Thymus (tissue), 11 donors: ENCODE data around the gene CREB5. TPM values are rescaled to one million over a fixed set of nuclear protein-coding genes. Genes with fewer than 3 reads are reported as not detected.

Experiments used
- DNase-seq, 9 donors: peaks; one replicate each; pipeline ENCODE4 v3.0.0-alpha.2; 2013; ENCODE audit warnings: low spot score in 9 of 9, low read depth in 6 of 9, missing footprints in 1 of 9
- H3K27ac ChIP-seq, 2 donors: one replicate each; pipeline ENCODE4 v1.5.1; 2013; ENCODE audit warnings: control low read depth in 1 of 2, low read depth in 1 of 2, low read length in 1 of 2, mild to moderate bottlenecking in 1 of 2, moderate library complexity in 1 of 2
- H3K27me3 ChIP-seq, 2 donors: one replicate each; pipeline ENCODE4 v1.5.1; 2013; ENCODE audit warnings: low read length in 1 of 2; ENCODE audit not compliant: control insufficient read depth in 2 of 2, insufficient read depth in 1 of 2
- H3K36me3 ChIP-seq, 2 donors: one replicate each; pipeline ENCODE4 v1.5.1; 2013; ENCODE audit warnings: low read length in 1 of 2, mild to moderate bottlenecking in 1 of 2, moderate library complexity in 1 of 2; ENCODE audit not compliant: control insufficient read depth in 2 of 2, insufficient read depth in 2 of 2
- H3K4me1 ChIP-seq, 2 donors: one replicate each; pipeline ENCODE4 v1.5.1; 2013; ENCODE audit warnings: low read length in 2 of 2; ENCODE audit not compliant: control insufficient read depth in 2 of 2, insufficient read depth in 2 of 2
- H3K4me3 ChIP-seq, 2 donors: one replicate each; pipeline ENCODE4 v1.5.1; 2013; ENCODE audit warnings: low read length in 2 of 2, control low read depth in 1 of 2, mild to moderate bottlenecking in 1 of 2
- H3K9me3 ChIP-seq, 2 donors: one replicate each; pipeline ENCODE4 v1.5.1; 2013; ENCODE audit warnings: low read length in 1 of 2, mild to moderate bottlenecking in 1 of 2; ENCODE audit not compliant: control insufficient read depth in 2 of 2, insufficient read depth in 1 of 2
- WGBS: extraction: QIAGEN DNeasy Blood & Tissue Kit; methylation state at CpG from one replicate; pipeline ENCODE4 v1.1.7; 2013; 5-methylcytosine and 5-hydroxymethylcytosine counted together
- polyA plus RNA-seq: library from polyadenylated mRNA; stranded (reverse); fragments of 200-250 nt; gene quantifications from one replicate; pipeline ENCODE4 v1.2.3, GENCODE V29; 2013
- total RNA-seq: library from RNA; stranded (reverse); fragments of 120-200 nt; gene quantifications from one replicate; pipeline ENCODE4 v1.2.4, GENCODE V29; 2013
- donor health status: healthy.

Gene CREB5
- total and polyA plus RNA-seq, 2 donors, result 1.1 to 5.4 TPM

DNA sequence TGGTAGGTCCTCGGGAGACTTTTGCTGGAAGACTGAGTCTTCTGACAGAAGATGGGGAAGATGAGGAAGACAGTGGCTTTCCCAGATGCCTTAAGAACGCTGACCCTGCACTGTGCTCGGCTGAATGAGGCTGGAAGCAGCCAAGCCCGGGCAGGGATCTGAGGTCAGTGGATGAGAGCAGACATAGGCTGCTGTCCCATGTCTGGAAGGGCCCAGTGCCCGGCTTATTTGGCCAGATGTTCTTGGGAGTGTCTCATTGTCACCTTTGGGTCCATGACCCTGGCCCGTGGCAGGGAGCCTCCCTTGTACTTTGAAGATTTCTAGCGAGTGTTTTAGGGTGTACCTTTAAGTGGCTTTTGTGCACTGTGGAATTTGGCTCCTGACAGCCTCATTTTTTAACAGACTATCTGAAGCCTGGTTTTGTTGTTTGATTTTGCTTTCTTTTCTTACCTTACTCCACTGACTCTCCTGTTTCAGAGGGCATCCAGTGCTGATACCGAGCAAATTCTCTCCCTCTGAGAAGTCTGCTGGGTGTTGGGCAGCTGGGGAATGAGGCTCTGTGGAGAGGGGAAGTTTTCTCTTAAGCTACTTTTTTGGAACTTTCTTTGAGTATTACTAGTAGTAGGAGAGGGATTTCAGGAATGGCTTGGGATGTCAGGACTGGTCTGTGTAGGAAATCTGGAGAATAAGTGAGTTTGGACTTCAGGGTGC is 61.4 kb downstream of the CREB5 start:
- H3K27ac ChIP-seq, result no peak overlapping the region

GRCh38 chr7:28474282-28474638 is 61.9 kb downstream of the CREB5 start:
- Histone ChIP-seq H3K27ac (no peak overlapping the region), H3K27me3 (no peaks in the 10 kb centered on the region), H3K4me1 (no peaks in the 10 kb centered on the region), H3K9me3 (no peaks in the 10 kb centered on the region), H3K4me3 (no peak overlapping the region), H3K36me3 (no peaks in the 10 kb centered on the region)
- WGBS, result 94% methylated on average over 8 of the region's 8 CpGs
- no peak for DNase-seq

More for the DNA sequence above, 61.4 kb downstream of the CREB5 start:
- no peak overlapping the region for H3K4me3 ChIP-seq
- no peaks in the 10 kb centered on the region for H3K36me3 ChIP-seq
- no peaks in the 10 kb centered on the region for H3K9me3 ChIP-seq
- no peak for DNase-seq
- 86% methylated on average over 8 of the region's 8 CpGs for WGBS
- no peaks in the 10 kb centered on the region for H3K27me3 ChIP-seq
- no peaks in the 10 kb centered on the region for H3K4me1 ChIP-seq

DNA sequence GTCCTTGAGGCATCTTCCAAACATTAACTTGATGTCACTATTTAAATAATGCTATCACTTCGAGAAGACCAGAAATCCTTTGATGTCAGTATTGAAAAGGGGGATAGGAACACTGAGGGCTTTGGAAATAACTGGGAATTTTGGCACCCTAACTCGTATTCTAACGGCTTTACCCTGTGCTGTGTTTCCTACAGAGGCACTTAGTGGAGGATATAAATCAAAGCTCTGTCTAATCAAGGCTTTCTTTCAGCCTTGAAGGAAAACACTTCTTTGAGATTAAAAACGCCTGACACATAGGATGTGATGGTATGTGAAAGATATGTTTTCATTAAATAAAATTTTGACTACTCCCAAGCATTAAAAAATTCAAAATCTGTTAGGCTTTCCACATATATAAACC is 62.3 kb downstream of the CREB5 start:
- Histone ChIP-seq H3K9me3 (no peaks in the 10 kb centered on the region), H3K36me3 (no peaks in the 10 kb centered on the region), H3K4me1 (no peaks in the 10 kb centered on the region), H3K27me3 (no peaks in the 10 kb centered on the region), H3K27ac (no peak overlapping the region), H3K4me3 (no peak overlapping the region)
- no peak for DNase-seq
- WGBS, result 82% methylated on average over 4 of the region's 4 CpGs

DNA sequence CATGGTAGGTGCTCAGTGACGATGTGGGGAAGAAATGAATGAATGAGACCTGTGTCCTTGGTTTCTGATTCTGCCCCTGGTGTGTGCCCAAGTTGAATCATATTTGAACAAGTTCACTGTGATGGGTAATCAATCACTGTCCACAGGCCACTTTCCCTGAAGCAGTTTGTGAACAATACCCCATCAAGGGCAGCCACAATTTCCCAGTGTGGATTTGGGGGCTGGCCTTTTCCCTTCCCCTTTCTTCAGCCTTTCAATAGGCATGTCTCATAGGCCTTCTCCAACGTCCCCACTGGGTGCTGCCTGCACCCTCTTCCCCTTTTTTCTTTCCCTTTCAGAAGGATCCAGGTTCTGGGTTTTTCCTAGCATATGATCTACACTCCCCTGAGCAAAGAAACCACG is 64.7 kb downstream of the CREB5 start:
- H3K36me3 ChIP-seq, result no peaks in the 10 kb centered on the region
- H3K27ac ChIP-seq, result no peak overlapping the region
- H3K27me3 ChIP-seq, result no peaks in the 10 kb centered on the region
- H3K4me3 ChIP-seq, result no peak overlapping the region
- peaks cover 0 to 7% of the 10 kb centered on the region in 2 donors for H3K4me1 ChIP-seq
- 86% methylated on average over 3 of the region's 3 CpGs for WGBS
- DNase-seq, result no peak
- no peaks in the 10 kb centered on the region for H3K9me3 ChIP-seq

GRCh38 chr7:28478656-28479055 is 66.3 kb downstream of the CREB5 start:
- no peak for DNase-seq
- Histone ChIP-seq H3K36me3 (no peaks in the 10 kb centered on the region), H3K4me1 (peaks cover 0 to 7% of the 10 kb centered on the region in 2 donors), H3K9me3 (no peaks in the 10 kb centered on the region), H3K4me3 (no peak overlapping the region), H3K27me3 (no peaks in the 10 kb centered on the region), H3K27ac (no peak overlapping the region)
- WGBS, result 90% methylated on average over 1 of the region's 1 CpG

- WGBS, result 93% methylated on average over 6 of the region's 6 CpGs
- Histone ChIP-seq H3K27ac (no peak overlapping the region), H3K36me3 (no peaks in the 10 kb centered on the region)
Observed at GRCh38 chr7:28479507-28479947, 67.2 kb downstream of the CREB5 start.

DNA sequence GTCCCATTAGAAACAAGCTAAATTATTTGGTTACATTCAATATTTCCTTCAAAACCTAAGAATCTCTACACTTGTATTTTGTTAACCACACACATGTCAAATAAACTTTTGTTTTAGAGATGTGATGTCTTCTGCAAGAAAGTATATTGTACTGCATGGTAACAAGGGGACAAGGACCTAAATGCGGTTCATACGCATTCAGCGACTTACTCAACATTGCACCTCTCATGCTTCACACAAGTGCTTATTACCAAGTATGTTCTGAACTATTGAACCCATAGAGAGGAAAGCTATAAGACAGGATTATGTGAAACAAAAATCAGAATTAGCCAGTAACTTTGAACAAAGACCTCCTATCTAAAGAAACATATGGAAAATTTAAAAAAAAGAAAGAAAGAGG is 68.3 kb downstream of the CREB5 start:
- H3K9me3 ChIP-seq, result no peaks in the 10 kb centered on the region
- H3K27ac ChIP-seq, result no peak overlapping the region
- DNase-seq, result no peak
- H3K36me3 ChIP-seq, result no peaks in the 10 kb centered on the region
- H3K4me3 ChIP-seq, result no peak overlapping the region
- no peaks in the 10 kb centered on the region for H3K27me3 ChIP-seq
- WGBS, result over 99% methylated on average over 3 of the region's 3 CpGs
- H3K4me1 ChIP-seq, result peaks cover 0 to 7% of the 10 kb centered on the region in 2 donors

More at GRCh38 chr7:28479507-28479947, 67.2 kb downstream of the CREB5 start:
- H3K4me3 ChIP-seq, result no peak overlapping the region
- H3K9me3 ChIP-seq, result no peaks in the 10 kb centered on the region
- peaks cover 0 to 7% of the 10 kb centered on the region in 2 donors for H3K4me1 ChIP-seq
- H3K27me3 ChIP-seq, result no peaks in the 10 kb centered on the region
- no peak for DNase-seq

- H3K9me3 ChIP-seq, result no peaks in the 10 kb centered on the region
- no peaks in the 10 kb centered on the region for H3K27me3 ChIP-seq
- H3K4me3 ChIP-seq, result no peak overlapping the region
- H3K4me1 ChIP-seq, result peaks cover 0 to 7% of the 10 kb centered on the region in 2 donors
- DNase-seq, result peak in 4 of 9 donors; percentile 3 to 28 (median 4)
- H3K36me3 ChIP-seq, result no peaks in the 10 kb centered on the region
- WGBS, result 50% methylated on average over 9 of the region's 9 CpGs
- no peak overlapping the region for H3K27ac ChIP-seq
Observed at GRCh38 chr7:28481091-28481926, 69.0 kb downstream of the CREB5 start.

GRCh38 chr7:28483112-28483511 is 70.8 kb downstream of the CREB5 start:
- H3K36me3 ChIP-seq, result no peaks in the 10 kb centered on the region
- DNase-seq, result no peak
- H3K4me1 ChIP-seq, result peaks cover 0 to 7% of the 10 kb centered on the region in 2 donors
- H3K27me3 ChIP-seq, result no peaks in the 10 kb centered on the region
- H3K9me3 ChIP-seq, result no peaks in the 10 kb centered on the region
- WGBS, result 82% methylated on average over 4 of the region's 4 CpGs
- no peak overlapping the region for H3K27ac ChIP-seq
- H3K4me3 ChIP-seq, result no peak overlapping the region
